Measurements from ENCODE around the gene SSH3.
A peak's percentile ranks its signal among the peaks of the same experiment; 100 is the strongest.

Gene SSH3

DNA sequence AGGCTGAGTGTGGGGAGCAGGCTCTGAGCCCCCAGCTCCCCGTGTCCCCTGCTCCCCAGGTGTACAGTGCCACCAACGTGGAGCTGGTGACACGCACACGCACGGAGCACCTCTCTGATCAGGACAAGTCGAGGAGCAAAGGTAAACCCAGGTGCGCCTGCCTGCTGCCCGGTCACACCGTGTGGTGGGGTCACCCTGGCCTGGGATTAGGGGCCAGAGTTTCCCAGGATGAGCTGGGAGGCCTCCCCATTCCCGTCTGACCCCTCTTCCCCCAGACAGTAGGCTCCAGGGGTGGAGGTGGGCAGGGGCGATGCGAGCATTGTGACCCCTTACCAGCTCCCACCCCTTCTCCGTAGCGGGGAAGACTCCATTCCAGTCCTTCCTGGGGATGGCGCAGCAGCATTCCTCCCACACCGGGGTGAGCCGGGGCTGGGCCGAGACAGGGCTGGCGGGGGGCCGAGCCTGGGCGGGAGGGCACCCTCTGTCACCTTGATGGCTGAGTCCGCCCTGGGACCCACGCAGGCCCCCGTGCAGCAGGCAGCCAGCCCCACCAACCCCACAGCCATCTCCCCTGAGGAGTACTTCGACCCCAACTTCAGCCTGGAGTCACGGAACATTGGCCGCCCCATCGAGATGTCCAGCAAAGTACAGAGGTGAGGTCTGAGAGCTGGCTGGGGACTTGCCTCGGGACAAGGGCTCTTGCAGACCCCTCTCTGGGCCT is 3.7 kb upstream of the SSH3 start:
- no peak for DNase-seq

DNA sequence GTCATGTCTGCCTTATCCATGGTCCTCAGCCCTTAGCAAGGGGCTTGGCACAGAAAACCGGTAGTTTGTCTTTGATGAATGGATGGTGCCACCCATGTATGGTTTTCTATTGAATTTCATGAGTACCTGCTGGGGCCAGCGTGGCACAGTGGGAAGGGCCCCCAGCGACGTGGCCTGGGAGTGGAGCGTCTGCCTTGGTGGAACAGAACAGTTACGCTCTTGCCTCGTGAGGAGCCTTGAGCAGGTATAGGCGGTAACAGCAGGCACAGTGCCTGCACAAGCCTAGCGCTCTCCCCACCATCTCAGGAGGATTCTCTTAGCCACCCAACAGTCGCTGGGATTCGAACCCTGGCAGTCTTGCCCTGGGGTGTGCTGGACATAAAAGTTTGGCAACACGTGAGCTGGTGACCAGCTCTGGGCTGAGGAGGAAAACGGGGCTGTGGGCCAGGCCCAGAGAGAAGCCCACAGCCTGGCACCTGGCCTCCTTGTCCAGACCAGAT is 3.0 kb upstream of the SSH3 start:
- DNase-seq: no peak

DNA sequence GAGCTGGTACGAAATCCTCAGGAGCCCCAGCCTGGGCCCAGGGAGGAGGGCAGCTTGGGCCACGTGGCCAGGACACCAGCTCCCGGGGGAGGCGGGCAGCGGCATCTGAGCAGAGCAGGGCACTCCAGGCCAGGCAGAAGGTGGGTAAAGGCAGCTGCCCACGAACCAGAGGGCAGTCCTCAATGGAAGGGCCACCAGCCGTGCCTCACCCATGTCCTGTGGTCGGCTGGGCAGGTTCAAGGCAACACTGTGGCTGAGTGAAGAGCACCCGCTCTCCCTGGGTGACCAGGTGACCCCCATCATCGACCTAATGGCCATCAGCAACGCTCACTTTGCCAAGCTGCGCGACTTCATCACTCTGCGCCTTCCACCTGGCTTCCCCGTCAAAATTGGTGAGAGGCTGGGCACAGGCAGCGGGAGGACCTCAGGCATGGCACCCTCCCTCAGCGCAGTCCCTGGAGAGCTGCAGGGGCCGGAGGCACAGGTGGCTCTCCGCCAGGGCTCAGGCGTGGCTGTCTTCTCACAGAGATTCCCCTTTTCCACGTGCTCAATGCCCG is 2.5 kb upstream of the SSH3 start:
- DNase-seq: no peak

DNA sequence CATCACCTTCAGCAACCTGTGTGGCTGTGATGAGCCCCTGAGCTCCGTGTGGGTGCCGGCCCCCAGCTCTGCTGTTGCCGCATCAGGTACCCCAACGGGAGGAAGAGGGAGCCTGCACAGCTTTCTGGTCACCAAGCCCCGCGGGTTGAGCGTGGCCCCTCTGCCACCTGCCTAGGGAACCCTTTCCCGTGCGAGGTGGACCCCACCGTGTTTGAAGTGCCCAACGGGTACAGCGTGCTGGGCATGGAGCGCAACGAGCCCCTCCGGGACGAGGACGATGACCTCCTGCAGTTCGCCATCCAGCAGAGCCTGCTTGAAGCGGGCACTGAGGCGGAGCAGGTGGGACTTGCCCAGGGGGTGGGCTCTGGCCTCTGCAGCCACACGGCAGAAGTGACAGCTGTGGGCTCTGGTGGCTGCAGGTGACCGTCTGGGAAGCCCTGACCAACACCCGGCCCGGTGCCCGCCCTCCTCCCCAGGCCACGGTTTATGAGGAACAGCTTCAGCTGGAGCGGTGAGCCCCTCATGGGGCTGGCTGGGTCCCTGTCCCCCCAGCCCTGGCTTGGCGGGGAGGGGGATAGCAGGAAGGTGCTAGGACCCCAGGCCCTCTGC is 1.9 kb upstream of the SSH3 start:
- DNase-seq: no peak

DNA sequence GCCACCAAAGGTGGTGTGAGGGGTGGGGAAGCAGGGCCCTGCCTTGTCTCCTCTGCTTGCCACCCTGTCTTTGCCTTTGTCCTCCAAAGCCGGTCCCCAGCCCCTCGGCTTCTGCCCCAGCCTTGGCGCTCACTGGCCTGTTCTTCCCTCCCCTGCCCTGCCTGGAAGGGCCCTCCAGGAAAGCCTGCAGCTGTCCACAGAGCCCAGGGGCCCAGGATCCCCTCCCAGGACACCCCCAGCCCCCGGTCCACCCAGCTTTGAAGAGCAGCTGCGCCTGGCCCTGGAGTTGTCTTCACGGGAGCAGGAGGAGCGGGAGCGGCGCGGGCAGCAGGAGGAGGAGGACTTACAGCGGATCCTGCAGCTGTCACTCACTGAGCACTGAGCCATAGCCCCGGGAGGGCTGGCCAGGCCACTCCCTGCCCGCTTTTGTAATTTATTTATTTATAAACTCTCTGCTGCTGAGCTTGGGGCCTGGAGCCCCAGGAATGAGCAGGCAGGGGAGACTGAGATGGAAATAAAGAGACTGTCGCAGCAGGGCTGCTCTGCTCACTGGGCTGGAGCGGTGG is 1.3 kb upstream of the SSH3 start:
- peak; percentile 50 for DNase-seq

DNA sequence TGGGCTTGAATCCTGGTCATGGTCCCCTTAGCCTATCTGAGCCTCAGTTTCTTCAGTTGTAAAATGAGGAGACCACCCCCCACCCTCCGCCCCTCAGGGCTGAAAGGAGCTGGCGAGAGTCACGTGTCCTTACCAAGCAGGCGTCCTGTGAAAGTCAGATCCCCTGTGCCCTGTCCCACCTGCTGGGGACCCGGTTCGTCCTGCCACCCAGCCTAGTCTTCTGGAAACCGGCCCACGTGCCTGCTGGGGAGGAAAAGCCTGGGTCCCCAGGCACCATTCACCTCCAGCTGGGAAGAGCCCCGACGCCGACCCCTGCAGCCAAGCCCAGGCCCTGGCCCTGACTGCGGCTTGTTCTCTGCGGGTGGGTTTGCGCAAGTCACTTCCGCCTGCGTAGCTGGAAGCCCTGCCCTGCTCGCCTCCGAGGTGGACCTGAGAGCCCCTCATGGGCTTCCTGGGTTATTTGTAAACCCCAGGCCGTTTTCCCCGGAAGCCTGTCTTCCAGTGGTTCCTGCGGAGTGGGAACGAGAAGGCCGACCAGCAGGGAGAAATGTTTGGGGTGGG is 679 bp upstream of the SSH3 start:
- DNase-seq: no peak

DNA sequence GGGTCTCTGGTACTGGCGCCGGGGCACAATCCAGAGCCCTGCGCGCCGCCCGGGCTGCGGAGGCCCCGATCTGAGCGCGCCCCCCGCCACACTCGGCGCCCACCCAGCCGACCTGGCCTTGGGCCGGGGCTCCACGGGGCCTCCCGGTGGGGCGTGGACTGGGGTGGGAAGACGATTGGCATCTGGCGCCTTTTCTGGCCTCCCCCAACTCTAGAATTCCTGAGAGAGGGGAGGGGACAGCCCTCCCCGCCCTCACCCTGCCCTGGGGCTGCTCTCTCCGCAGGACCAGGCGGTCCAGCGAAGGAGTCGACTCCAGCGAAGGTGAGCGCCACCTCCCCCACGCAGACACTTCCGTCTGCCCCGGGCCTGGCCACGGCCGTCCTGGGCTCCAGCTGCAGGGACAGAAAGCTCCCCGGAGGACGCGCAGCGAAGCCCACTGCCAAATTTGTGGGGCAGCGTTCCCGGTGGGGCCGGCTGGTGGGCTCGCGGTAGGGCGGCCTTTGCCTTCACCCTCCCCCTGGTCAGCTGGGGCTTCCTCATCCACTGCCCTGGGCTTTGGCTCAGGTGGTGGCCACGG is 593 bp downstream of the SSH3 start:
- DNase-seq: no peak

DNA sequence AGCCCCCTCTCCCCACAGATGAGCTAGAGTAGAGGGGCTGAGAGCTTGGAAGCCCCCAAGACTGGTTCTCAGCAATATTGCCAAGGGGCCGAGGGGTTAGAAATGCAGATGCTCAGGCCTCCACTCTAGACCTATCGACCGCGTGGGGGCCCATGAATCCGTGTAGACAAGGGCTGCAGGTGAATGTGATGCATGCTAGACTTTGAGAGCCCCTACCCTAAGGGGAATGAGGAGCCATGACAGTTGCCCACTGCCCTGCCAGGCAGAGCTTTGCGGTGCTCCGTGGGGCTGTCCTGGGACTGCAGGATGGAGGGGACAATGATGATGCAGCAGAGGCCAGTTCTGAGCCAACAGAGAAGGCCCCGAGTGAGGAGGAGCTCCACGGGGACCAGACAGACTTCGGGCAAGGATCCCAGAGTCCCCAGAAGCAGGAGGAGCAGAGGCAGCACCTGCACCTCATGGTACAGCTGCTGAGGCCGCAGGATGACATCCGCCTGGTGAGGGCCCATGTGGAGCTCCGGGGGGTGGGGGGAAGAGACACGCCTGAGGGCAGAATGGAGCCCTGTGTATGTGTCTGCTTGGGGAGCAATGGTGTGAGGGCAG is 1.3 kb downstream of the SSH3 start:
- no peak for DNase-seq

DNA sequence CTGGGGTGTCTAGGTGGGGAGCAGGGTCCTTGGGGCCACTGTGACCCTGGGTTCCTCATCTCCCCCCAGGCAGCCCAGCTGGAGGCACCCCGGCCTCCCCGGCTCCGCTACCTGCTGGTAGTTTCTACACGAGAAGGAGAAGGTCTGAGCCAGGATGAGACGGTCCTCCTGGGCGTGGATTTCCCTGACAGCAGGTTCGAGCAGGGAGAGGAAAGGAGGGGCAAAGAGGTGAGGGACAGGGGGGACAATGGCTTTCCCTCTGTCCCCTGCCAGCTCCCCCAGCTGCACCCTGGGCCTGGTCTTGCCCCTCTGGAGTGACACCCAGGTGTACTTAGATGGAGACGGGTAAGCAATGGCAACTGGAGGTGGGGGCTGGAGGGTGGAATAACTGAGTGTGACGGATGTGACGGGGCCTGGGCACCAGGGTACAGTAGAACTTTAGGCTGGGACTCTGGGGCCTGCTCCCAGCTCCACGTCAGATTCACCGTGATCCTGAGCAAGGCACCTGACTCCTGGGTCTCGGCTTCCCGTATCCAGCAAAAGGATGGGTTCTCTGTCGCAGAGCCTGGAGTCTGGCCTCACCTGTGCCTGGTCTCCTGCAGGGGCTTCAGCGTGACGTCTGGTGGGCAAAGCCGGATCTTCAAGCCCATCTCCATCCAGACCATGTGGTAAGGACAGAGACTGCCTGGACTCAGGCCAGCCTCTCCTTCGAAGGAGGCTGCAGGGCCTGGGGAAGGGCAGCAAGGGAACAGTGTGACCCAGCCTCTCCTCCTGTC is 3.6 kb downstream of the SSH3 start:
- no peak for DNase-seq

DNA sequence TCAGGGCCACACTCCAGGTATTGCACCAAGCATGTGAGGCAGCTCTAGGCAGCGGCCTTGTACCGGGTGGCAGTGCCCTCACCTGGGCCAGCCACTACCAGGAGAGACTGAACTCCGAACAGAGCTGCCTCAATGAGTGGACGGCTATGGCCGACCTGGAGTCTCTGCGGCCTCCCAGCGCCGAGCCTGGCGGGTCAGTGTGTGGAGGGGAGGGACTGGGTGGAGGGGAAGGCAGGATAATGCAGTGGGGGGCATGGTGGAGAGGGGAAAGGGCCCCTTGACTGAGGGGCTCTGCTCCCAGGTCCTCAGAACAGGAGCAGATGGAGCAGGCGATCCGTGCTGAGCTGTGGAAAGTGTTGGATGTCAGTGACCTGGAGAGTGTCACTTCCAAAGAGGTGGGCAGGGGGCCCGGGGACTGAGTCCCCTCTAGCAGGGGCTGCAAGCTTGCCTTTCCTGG is 4.2 kb downstream of the SSH3 start:
- DNase-seq: no peak

DNA sequence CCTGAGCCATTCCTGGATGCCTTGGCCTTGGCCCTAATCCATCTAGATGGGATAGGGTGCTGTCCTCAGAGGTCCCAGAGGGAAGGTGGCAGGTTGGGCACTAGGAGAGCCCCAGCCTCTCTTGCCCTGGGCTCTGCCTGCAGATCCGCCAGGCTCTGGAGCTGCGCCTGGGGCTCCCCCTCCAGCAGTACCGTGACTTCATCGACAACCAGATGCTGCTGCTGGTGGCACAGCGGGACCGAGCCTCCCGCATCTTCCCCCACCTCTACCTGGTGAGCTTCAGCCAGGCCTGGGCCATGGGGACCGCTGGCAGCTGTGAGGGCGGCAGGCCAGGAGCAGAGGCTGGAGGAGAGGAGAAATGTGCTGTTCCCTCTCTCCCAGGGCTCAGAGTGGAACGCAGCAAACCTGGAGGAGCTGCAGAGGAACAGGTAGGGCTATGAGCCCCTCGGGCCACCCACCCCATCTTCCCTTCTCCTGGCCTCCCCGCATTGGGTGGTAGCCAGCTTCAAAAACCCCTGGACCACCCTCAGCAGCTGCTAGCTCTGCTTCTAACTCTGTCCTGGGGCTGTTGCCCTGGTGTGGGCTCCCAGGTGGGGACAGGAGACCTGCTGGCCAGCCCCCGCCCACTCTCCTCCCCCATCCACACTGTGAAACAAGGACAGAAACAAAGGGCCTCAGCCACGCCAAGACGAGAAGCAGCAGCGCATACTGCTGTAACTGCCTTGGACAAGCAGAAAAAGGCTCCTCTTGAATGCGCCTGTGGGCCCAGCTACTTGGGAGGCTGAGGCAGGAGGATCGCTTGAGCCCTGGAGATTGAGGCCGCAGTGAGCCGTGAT is 4.9 kb downstream of the SSH3 start:
- DNase-seq: no peak

DNA sequence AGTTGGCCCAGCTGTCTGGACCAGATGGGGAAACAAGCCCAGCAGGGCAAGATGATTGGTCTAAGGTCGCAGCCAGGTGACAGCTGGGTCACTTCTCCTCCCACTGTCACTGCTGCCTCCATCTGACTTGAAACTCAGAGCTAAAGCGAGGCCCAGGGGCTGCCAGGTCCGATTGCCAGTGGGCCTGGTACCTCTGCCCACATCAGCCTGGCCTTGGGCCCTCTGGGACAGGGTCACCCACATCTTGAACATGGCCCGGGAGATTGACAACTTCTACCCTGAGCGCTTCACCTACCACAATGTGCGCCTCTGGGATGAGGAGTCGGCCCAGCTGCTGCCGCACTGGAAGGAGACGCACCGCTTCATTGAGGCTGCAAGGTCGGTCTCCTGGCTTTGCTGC is 5.8 kb downstream of the SSH3 start:
- no peak for DNase-seq

DNA sequence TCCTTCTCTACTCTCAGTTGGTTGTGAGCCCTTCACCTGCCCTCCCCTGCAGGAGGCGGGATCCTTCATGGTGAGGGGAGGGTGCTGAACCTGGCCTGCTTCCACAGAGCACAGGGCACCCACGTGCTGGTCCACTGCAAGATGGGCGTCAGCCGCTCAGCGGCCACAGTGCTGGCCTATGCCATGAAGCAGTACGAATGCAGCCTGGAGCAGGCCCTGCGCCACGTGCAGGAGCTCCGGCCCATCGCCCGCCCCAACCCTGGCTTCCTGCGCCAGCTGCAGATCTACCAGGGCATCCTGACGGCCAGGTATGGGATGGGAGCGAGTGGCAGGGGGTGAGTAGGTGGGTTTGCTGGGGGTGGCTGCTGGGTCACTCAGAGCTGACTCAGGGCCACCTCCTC is 6.3 kb downstream of the SSH3 start:
- DNase-seq: no peak

DNA sequence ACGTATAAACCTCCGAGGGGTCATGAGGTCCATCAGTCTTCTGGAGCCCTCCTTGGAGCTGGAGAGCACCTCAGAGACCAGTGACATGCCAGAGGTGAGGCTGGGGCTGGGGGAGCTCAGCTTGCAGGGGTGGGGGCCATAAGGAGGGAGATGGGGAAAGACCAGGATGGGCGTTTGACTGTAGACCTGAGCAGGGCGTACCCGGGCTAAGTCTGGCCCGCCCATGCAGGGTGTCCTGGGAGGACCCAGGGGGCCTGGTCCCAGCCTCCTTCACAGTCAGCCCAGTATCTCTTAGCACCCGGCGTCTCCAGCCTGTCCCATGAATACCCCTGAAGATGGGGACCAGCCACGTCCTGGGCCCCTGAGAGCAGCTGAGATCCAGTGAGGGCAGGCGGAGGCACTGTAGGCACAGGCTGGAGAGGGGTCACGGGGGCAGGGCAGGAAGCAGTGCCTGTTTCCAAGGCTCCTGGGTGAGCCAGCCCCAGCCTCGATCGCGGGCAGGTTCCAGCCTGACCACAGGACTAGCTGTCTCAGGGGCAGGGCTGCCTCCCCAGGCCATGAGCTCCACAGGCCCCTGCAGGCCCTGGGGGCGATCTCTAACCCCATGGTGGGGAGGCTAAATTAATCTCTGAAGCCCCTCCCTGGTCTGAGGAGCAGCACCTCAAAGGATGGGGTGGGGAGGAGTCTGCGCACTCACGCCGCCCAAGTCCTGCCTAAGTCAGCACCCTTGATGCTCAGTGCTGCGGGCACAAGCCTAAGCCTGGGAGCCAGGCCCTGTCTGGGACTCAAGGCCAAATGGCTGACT is 7.1 kb downstream of the SSH3 start:
- no peak for DNase-seq

DNA sequence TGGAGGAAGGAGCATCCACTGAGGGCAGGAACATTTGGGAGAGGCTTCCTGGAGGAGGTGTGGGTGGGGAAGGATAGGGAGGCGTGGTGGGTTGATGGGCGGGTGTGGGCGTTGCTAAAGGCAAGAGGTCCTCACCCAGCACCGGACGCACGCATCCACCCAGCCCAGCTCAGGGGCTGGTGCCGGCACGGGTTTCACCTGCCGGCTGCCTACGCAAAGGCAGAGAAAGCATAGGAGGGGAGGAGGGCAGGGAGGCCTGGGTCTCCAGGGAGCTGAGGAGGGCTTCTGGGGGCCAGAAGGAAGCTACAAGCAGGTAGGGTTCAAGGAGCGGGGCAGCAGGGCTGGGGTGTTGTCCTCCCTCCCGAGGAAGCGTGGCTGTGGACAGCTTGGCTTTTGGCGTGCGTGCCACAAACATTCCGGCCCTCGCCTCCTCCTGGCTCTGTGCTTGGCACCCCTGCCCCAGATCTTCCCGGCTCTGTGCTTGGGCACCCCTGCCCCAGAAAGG is 7.8 kb downstream of the SSH3 start:
- no peak for DNase-seq

DNA sequence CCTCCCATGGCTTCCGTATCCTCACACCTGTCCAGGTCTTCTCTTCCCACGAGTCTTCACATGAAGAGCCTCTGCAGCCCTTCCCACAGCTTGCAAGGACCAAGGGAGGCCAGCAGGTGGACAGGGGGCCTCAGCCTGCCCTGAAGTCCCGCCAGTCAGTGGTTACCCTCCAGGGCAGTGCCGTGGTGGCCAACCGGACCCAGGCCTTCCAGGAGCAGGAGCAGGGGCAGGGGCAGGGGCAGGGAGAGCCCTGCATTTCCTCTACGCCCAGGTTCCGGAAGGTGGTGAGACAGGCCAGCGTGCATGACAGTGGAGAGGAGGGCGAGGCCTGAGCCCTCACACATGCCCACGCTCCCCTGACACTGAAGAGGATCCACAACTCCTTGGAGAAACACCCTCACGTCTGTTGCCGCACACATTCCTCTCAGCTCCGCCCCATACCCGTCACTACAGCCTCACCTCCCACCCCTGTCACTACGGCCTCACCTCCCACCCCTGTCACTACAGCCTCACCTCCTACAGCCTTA is 8.3 kb downstream of the SSH3 start:
- no peak for DNase-seq

DNA sequence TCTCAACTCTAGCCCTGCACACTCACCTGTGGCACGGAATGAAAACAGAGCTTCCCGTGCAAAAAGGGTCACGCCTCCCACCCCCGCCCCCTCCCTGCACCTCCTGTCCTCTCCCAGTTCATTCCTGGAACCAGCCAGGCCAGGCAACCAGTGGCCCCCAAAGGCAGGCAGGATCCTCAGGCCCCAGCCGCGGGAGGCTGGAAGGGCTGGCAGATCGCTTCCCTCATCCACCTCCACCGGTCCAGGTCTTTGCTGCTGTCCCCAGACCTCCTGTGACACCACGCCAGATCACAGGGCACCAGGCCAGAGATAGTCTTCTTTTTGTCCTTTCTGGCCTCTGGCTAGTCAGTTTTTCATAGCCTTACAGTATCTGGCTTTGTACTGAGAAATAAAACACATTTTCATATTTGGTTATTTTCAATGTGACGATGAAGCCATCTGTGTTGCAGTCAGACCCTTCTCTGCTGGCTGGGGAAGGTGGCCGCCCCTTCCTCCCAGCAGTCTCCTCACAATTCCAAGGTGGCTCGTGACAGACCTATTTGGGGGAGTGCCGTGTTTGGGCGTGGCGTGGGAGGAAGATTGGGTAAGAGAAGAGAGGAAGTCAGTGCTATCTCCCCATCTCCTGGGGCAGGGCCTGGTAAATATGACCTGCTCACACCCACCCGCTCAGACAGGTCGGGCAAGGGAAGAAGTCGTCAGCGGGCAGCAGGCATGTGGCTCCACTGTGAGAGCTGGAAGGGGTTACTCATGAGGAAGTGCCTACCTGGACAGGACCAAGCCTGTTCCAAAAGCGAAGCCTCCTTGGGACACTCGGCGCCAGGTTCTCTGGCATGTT is 9.1 kb downstream of the SSH3 start:
- no peak for DNase-seq

DNA sequence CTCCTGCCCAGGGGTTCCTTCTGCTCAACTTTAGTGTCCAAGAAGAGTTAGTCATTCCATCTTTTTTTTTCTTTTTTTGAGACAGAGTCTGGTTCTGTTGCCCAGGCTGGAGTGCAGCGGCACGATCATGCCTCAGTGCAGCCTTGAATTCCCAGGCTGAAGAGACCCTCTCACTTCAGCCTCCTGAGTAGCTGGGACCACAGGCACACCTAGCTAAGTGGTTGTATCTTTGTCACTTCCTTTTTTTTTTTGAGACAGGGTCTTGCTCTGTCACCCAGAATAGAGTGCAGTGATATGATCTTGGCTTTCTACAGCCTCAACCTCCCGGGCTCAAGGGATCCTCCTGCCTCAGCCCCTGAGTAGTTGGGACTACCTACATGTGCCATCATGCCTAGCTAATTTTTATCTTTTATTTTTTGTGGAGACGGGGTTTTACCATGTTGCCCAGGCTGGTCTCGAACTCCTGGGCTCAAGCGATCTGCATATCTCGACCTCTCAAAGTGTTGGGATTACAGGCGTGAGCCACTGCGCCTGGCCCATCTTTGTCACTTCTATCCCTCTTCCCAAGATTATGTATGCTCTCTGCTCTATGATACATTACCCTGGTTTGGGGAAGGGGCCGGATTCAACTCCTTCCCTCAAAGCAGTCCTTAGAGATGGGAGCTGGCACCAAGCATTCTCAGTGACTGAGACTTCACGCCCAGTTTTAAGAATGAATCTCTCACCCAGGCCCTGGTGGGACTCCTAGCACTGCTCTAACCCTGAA is 10.0 kb downstream of the SSH3 start:
- no peak for DNase-seq
